Activated T-helper 1 cell treated with anti-CD3 and anti-CD28 coated beads, Interleukin-12 subunit alpha, Interleukin-12 subunit beta, Interleukin-2, Interleukin-4 antibody, amounts not matched to agents 30 ng/mL and 10 ng/mL and 1 ng/mL, durations not matched to agents 14 hours and 24 hours and 36 hours (primary cell): ENCODE data around the gene PACRG. TPM values are rescaled to one million over a fixed set of nuclear protein-coding genes. Genes with fewer than 3 reads are reported as not detected.

ENCODE experiments used
- DNase-seq: peaks from one replicate; pipeline ENCODE4 v3.0.0; 2021; ENCODE audit warnings: low spot score
- H3K27ac Mint-ChIP-seq: one replicate; pipeline ENCODE4 v1.8.0; 2021; ENCODE audit warnings: mild to moderate bottlenecking, mixed read lengths
- H3K27me3 Mint-ChIP-seq: one replicate; pipeline ENCODE4 v1.8.0; 2022; ENCODE audit warnings: mild to moderate bottlenecking, moderate library complexity, mixed read lengths; ENCODE audit not compliant: insufficient read depth
- H3K36me3 Mint-ChIP-seq: one replicate; pipeline ENCODE4 v1.8.0; 2021; ENCODE audit warnings: low read depth, mixed read lengths
- H3K4me1 Mint-ChIP-seq: one replicate; pipeline ENCODE4 v1.8.0; 2021; ENCODE audit warnings: low read depth, mixed read lengths
- H3K4me3 Mint-ChIP-seq: one replicate; pipeline ENCODE4 v1.8.0; 2021; ENCODE audit warnings: mild to moderate bottlenecking, moderate library complexity, mixed read lengths
- H3K9me3 Mint-ChIP-seq: one replicate; pipeline ENCODE4 v1.8.0; 2021; ENCODE audit warnings: mixed read lengths
- intact Hi-C: fragments of 100-400 bp; cut with micrococcal nuclease; formaldehyde crosslinking; loops from one replicate; pipeline ENCODE4 v1.15.1; 2024
- total RNA-seq: library from RNA; stranded (reverse); gene quantifications from 2 replicates; pipeline ENCODE4 v1.2.3, GENCODE V29; 2022

Gene PACRG
- total RNA-seq, 1 donor from 2014 or later = 0.36 TPM

DNA sequence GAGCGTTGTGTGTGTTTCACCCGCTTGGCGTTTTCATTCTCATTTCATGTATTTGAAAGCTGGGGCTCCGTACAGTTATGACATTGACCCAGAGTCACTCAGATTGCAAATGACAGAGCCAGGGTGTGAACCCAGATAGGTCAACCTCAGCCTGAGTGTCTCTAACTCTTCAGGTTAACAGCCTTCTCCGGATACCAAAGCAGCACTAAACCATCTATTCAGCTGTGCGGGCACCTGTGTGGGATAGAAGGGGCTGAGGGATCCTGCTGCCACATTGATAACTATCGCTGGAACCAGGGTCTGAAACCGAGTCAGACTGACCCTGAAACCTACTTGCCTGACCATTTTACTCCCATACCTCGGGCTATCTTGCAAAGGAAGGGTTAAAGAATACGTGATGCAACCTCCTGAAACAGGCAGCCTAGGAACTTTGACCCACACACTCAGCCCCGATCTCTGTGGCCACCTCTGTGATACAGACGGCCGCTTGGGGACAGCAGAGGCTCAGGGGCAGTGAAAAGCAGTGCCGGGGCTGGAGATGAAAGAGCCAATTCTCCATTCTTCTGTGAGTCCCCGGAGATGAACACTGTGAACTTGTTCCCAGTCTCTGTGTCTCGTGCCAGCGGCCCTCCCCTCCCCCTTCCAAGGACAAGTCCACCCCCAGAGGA lies 453.2 kb downstream of the PACRG start:
- DNase-seq = no peak
- Mint-ChIP-seq H3K4me3 (no peak overlapping the region), H3K9me3 (no peaks in the 10 kb centered on the region), H3K36me3 (no peaks in the 10 kb centered on the region), H3K4me1 (no peaks in the 10 kb centered on the region), H3K27me3 (peaks cover 2% of the 10 kb centered on the region), H3K27ac (no peak overlapping the region)
- intact Hi-C loops = no loop called here

DNA sequence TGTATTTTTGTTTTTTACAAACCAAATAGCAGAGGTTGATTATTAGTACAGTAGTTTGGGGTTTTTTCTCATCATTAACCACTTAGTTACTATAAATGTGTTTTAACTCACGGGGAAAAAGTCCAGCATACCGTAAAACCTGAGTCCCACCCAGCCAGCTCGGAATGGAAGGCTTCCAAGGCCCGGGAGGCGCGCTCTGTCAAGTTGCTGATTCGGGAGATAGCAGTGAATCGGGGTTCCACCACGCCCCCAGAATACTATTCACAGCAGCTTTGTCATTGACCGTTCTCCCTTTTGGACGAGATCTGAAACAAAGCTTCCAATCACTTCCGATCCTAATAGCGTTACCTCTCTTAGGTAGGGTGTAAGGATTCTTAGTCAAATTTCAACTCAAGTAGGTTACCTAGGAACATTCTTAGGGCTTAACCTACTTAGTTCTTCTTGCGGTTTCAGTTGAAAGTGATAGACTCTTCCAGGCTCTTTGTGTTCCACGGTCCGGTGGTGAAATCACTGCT lies 453.9 kb downstream of the PACRG start:
- no peaks in the 10 kb centered on the region for H3K9me3 Mint-ChIP-seq
- H3K27me3 Mint-ChIP-seq = peaks cover 4% of the 10 kb centered on the region
- no peaks in the 10 kb centered on the region for H3K36me3 Mint-ChIP-seq
- no peak overlapping the region for H3K4me3 Mint-ChIP-seq
- no peaks in the 10 kb centered on the region for H3K4me1 Mint-ChIP-seq
- DNase-seq = no peak
- H3K27ac Mint-ChIP-seq = no peak overlapping the region
- intact Hi-C loops = no loop called here

- Mint-ChIP-seq H3K9me3 (no peaks in the 10 kb centered on the region), H3K27ac (no peak overlapping the region), H3K4me3 (no peak overlapping the region), H3K36me3 (no peaks in the 10 kb centered on the region), H3K27me3 (peaks cover 4% of the 10 kb centered on the region), H3K4me1 (no peaks in the 10 kb centered on the region)
- no peak for DNase-seq
- intact Hi-C loops = no loop called here
Observed at GRCh38 chr6:163182696-163183095, 454.9 kb downstream of the PACRG start.

DNA sequence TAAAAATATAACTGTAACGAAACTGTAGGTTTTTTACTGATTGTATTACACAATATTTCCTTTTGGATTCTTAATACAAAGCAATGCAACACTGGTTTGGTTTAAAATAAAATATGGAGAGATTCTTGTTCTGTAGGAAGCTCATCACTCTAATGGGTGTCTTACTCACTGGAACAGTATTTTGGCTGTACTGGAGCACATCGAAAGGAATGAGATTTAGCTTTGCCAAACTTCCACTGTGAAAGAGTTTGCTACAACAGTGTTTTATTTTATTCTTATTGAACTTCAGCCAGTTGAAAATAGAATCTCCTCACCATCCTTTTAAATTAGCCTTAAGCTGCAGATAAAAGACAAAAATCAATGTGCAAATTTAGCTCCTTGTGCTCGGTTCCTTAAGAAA lies 456.0 kb downstream of the PACRG start:
- Mint-ChIP-seq H3K27me3 (peaks cover 4% of the 10 kb centered on the region), H3K36me3 (no peaks in the 10 kb centered on the region), H3K4me1 (no peaks in the 10 kb centered on the region), H3K27ac (no peak overlapping the region), H3K4me3 (no peak overlapping the region), H3K9me3 (no peaks in the 10 kb centered on the region)
- intact Hi-C loops = no loop called here
- DNase-seq = no peak

DNA sequence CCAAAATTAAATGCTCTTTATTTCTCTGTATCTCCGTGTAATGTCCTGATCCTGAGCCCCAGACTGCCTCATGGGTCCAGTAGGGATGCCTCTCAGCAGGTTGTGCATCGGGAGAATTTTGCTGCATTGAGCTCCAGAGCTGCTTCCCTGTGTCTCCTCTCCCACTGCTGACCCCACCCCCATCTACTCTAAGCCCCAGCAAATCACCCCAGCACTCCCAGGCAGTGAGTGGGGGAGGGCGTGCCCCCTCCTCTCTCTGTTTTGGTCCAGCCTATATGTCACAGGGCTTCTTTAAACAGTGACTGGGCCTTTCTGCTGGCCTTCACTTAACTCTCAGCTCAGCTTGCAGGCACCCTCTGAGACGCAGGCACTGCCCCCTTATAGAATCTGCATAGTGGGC lies 458.0 kb downstream of the PACRG start:
- H3K4me1 Mint-ChIP-seq = no peaks in the 10 kb centered on the region
- H3K9me3 Mint-ChIP-seq = no peaks in the 10 kb centered on the region
- intact Hi-C loops = no loop called here
- no peak overlapping the region for H3K4me3 Mint-ChIP-seq
- no peaks in the 10 kb centered on the region for H3K36me3 Mint-ChIP-seq
- no peak overlapping the region for H3K27ac Mint-ChIP-seq
- peaks cover 6% of the 10 kb centered on the region for H3K27me3 Mint-ChIP-seq
- DNase-seq = no peak

- Mint-ChIP-seq H3K27ac (no peak overlapping the region), H3K9me3 (no peaks in the 10 kb centered on the region), H3K27me3 (peaks cover 6% of the 10 kb centered on the region), H3K36me3 (no peaks in the 10 kb centered on the region), H3K4me3 (no peak overlapping the region), H3K4me1 (no peaks in the 10 kb centered on the region)
- no peak for DNase-seq
- intact Hi-C loops = no loop called here
Observed at GRCh38 chr6:163186527-163186926, 458.8 kb downstream of the PACRG start.

- no peaks in the 10 kb centered on the region for H3K36me3 Mint-ChIP-seq
- H3K27ac Mint-ChIP-seq = no peak overlapping the region
- DNase-seq = no peak
- H3K27me3 Mint-ChIP-seq = peaks cover 6% of the 10 kb centered on the region
- H3K4me1 Mint-ChIP-seq = no peaks in the 10 kb centered on the region
- no peaks in the 10 kb centered on the region for H3K9me3 Mint-ChIP-seq
- intact Hi-C loops = no loop called here
- H3K4me3 Mint-ChIP-seq = no peak overlapping the region
Observed at GRCh38 chr6:163187201-163187600, 459.4 kb downstream of the PACRG start.

GRCh38 chr6:163187606-163188005 lies 459.8 kb downstream of the PACRG start:
- no peak overlapping the region for H3K27ac Mint-ChIP-seq
- no peaks in the 10 kb centered on the region for H3K36me3 Mint-ChIP-seq
- no peaks in the 10 kb centered on the region for H3K9me3 Mint-ChIP-seq
- H3K27me3 Mint-ChIP-seq = peaks cover 6% of the 10 kb centered on the region
- no peaks in the 10 kb centered on the region for H3K4me1 Mint-ChIP-seq
- intact Hi-C loops = no loop called here
- H3K4me3 Mint-ChIP-seq = no peak overlapping the region
- no peak for DNase-seq

DNA sequence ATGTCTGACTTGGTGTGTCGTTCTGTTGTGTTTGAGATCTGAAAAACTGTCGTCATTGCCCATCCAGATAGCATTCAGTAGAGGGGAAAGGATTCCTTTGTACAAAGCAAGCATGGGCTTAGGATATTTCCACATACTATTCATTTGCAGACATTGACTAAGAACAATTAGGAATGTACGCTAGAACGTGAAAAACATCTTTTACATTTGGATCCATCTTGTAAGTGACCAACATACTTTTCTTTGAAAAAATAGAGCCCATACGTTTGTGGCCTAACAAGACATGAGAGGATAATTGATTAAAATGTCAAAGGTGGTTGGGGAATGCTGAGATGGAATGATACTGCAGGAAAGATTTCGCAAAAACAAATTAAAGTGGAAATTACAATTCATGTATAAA lies 461.0 kb downstream of the PACRG start:
- Mint-ChIP-seq H3K27ac (no peak overlapping the region), H3K4me1 (no peaks in the 10 kb centered on the region), H3K36me3 (no peaks in the 10 kb centered on the region), H3K27me3 (peaks cover 4% of the 10 kb centered on the region), H3K9me3 (no peaks in the 10 kb centered on the region), H3K4me3 (no peak overlapping the region)
- intact Hi-C loops = no loop called here
- no peak for DNase-seq

DNA sequence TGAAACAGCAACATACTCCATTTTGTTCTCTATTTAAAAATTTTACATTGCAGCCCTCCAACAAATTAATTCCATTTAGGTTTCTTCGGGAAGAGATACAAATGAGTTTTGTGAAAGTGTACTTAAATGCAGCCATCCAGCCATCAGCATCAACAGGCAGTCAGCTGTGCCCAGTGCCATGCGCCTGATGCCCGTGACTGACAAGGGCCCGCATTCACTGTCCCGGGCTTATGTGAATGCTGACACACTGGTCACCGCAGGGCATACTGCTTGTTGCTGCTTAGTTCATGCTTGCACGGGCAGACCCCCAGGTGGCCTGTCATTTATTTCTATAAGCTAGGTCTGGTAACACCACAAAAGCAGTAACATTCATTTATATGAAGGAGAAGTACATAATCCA lies 461.8 kb downstream of the PACRG start:
- Mint-ChIP-seq H3K27ac (no peak overlapping the region), H3K4me1 (no peaks in the 10 kb centered on the region), H3K27me3 (peaks cover 4% of the 10 kb centered on the region), H3K9me3 (no peaks in the 10 kb centered on the region), H3K36me3 (no peaks in the 10 kb centered on the region), H3K4me3 (no peak overlapping the region)
- DNase-seq = no peak
- intact Hi-C loops = no loop called here

GRCh38 chr6:163190786-163191185 lies 463.0 kb downstream of the PACRG start:
- Mint-ChIP-seq H3K27ac (no peak overlapping the region), H3K36me3 (no peaks in the 10 kb centered on the region), H3K27me3 (peaks cover 4% of the 10 kb centered on the region), H3K9me3 (no peaks in the 10 kb centered on the region), H3K4me1 (no peaks in the 10 kb centered on the region), H3K4me3 (no peak overlapping the region)
- DNase-seq = no peak
- intact Hi-C loops = no loop called here

GRCh38 chr6:163191704-163192537 lies 464.1 kb downstream of the PACRG start:
- no peaks in the 10 kb centered on the region for H3K36me3 Mint-ChIP-seq
- no peak overlapping the region for H3K27ac Mint-ChIP-seq
- no peaks in the 10 kb centered on the region for H3K9me3 Mint-ChIP-seq
- no peaks in the 10 kb centered on the region for H3K4me1 Mint-ChIP-seq
- H3K4me3 Mint-ChIP-seq = no peak overlapping the region
- peaks cover 2% of the 10 kb centered on the region for H3K27me3 Mint-ChIP-seq
- DNase-seq = no peak
- intact Hi-C loops = no loop called here

- Mint-ChIP-seq H3K36me3 (no peaks in the 10 kb centered on the region), H3K9me3 (no peaks in the 10 kb centered on the region), H3K27me3 (peaks cover 2% of the 10 kb centered on the region), H3K27ac (no peak overlapping the region), H3K4me3 (no peak overlapping the region), H3K4me1 (no peaks in the 10 kb centered on the region)
- intact Hi-C loops = no loop called here
- DNase-seq = no peak
Observed at GRCh38 chr6:163192591-163192990, 464.8 kb downstream of the PACRG start.
